A549 treated with Mapracorat at 1 μM for 4 hours (cell line): ENCODE results near the gene NXNL1. TPM values are rescaled to one million over a fixed set of nuclear protein-coding genes. Genes with fewer than 3 reads are reported as not detected.

Experiments used
- total RNA-seq: library from RNA; stranded (reverse); fragments of 200-300 nt; extraction: Qiagen RNA extraction; gene quantifications from 5 replicates; pipeline ENCODE4 v1.2.3, GENCODE V29; 2022

NXNL1 gene
- total RNA-seq = not detected in 5 replicates

GRCh38 chr19:17460372-17461230, at the start of gene NXNL1:
Gene NXNL1, minus strand, starts transcription at chr19:17460926. Its CDS starts 57 bp downstream, at chr19:17460869.

GRCh38 chr19:17470068-17470841, 9.5 kb upstream of the NXNL1 start, which contains the start of gene SLC27A1:
Gene SLC27A1, plus strand, starts transcription at chr19:17470524. Its CDS starts 17 bp downstream, at chr19:17470541.

GRCh38 chr19:17448131-17448967, 12.4 kb downstream of the NXNL1 start, which contains the start of gene TMEM221:
Gene TMEM221, minus strand, starts transcription at chr19:17448668. Its CDS starts 206 bp downstream, at chr19:17448462.

GRCh38 chr19:17419621-17420474, 40.9 kb downstream of the NXNL1 start, which contains the start of gene MVB12A:
Gene MVB12A, plus strand, starts transcription at chr19:17420047. Its CDS starts 89 bp downstream, at chr19:17420136.

Other genes starting within 250 kb of the NXNL1 start
- 13.8 to 16.3 TPM (median 14.9 TPM) in 5 replicates for gene USE1, start 245.6 kb downstream of the NXNL1 start, total RNA-seq
- 10.3 to 12.6 TPM (median 12.1 TPM) in 5 replicates for gene OCEL1, start 234.7 kb downstream of the NXNL1 start, total RNA-seq
- gene NR2F6, start 215.0 kb downstream of the NXNL1 start, total RNA-seq = 27.2 to 64.7 TPM (median 62.9 TPM) in 5 replicates
- not detected in 5 replicates for gene USHBP1, start 196.2 kb downstream of the NXNL1 start, total RNA-seq
- gene BABAM1, start 193.5 kb downstream of the NXNL1 start, total RNA-seq = 59.1 to 64.3 TPM (median 61.0 TPM) in 5 replicates
- 0.22 to 0.56 TPM (median 0.35 TPM) in 5 replicates for gene ANKLE1, start 179.0 kb downstream of the NXNL1 start, total RNA-seq
- 1.9 to 3.5 TPM (median 2.8 TPM) in 5 replicates for gene ABHD8, start 157.5 kb downstream of the NXNL1 start, total RNA-seq
- 56.1 to 87.4 TPM (median 83.9 TPM) in 5 replicates for gene MRPL34, start 155.1 kb downstream of the NXNL1 start, total RNA-seq
- 49.5 to 59.2 TPM (median 55.7 TPM) in 5 replicates for gene DDA1, start 151.4 kb downstream of the NXNL1 start, total RNA-seq
- gene ANO8, start 126.1 kb downstream of the NXNL1 start, total RNA-seq = 1.9 to 4.1 TPM (median 3.4 TPM) in 5 replicates
- 14.4 to 22.1 TPM (median 20.2 TPM) in 5 replicates for gene GTPBP3, start 123.4 kb downstream of the NXNL1 start, total RNA-seq
- not detected in 5 replicates for gene PLVAP, start 83.6 kb downstream of the NXNL1 start, total RNA-seq
- gene CCDC194, start 66.7 kb downstream of the NXNL1 start, total RNA-seq = not detected in 5 replicates
- gene BST2, start 55.3 kb downstream of the NXNL1 start, total RNA-seq = 0.13 to 0.24 TPM in 2 of 5 replicates, not detected in the others
- gene MVB12A, start 40.9 kb downstream of the NXNL1 start, total RNA-seq = 27.7 to 42.0 TPM (median 41.3 TPM) in 5 replicates
- gene TMEM221, start 12.3 kb downstream of the NXNL1 start, total RNA-seq = 0.32 to 0.85 TPM (median 0.83 TPM) in 5 replicates
- gene SLC27A1, start 9.6 kb upstream of the NXNL1 start, total RNA-seq = 2.5 to 3.0 TPM (median 2.5 TPM) in 5 replicates
- gene PGLS, start 50.7 kb upstream of the NXNL1 start, total RNA-seq = 46.6 to 76.0 TPM (median 72.5 TPM) in 5 replicates
- gene COLGALT1, start 94.7 kb upstream of the NXNL1 start, total RNA-seq = 55.3 to 75.3 TPM (median 70.2 TPM) in 5 replicates
- gene UNC13A, start 227.4 kb upstream of the NXNL1 start, total RNA-seq = 1.3 to 2.0 TPM (median 1.7 TPM) in 5 replicates